Vagina (tissue), 2 donors: ENCODE measurements around the gene RNF141.

Source experiments
- POLR2A ChIP-seq, 2 donors: fragments of 450-650 bp; IDR thresholded peaks; one replicate each; pipeline ENCODE4 v1.6.1; 2017; ENCODE audit warnings: antibody characterized with exemption in 2 of 2, mild to moderate bottlenecking in 2 of 2, moderate library complexity in 2 of 2
- POLR2AphosphoS5 ChIP-seq, 2 donors: sonication (generic); formaldehyde crosslinking; IDR thresholded peaks; one replicate each; pipeline ENCODE4 v1.9.0; 2017; ENCODE audit warnings: antibody characterized with exemption in 2 of 2, mild to moderate bottlenecking in 2 of 2, low read depth in 1 of 2; ENCODE audit not compliant: insufficient read depth in 1 of 2
- TF ChIP-seq, protein P1 (sequence below), 3 experiments: fragments of 450-650 bp in 2 of 3; fragments of 200-600 bp in 1 of 3; sonication (generic) in 1 of 3; IDR thresholded peaks; one replicate each; pipeline ENCODE4 v1.5.1; 2017 to 2019; ENCODE audit warnings: antibody characterized with exemption in 3 of 3, mild to moderate bottlenecking in 2 of 3, moderate library complexity in 2 of 3

DNA sequence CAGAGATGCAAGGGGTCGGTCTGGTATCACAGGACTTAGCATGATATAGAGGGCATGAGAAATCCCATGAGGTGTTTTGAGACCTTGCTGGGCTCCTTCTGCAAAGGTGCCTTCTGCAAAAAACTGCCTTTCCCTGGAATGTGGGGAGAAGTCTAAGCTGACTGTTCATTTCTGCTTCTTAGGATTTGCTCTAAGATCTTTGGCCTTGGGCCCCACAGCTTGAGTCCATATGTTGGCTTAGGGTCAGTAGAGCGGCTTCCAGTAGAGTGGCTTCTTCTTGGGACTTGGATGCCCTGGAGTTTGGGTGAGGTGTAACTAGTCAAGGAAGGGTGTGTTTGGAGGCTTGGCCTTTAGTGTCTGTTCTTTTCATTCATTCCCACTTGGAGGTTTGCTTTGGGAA lies 48.9 kb downstream of the RNF141 start:
- TF ChIP-seq, protein P1, sequence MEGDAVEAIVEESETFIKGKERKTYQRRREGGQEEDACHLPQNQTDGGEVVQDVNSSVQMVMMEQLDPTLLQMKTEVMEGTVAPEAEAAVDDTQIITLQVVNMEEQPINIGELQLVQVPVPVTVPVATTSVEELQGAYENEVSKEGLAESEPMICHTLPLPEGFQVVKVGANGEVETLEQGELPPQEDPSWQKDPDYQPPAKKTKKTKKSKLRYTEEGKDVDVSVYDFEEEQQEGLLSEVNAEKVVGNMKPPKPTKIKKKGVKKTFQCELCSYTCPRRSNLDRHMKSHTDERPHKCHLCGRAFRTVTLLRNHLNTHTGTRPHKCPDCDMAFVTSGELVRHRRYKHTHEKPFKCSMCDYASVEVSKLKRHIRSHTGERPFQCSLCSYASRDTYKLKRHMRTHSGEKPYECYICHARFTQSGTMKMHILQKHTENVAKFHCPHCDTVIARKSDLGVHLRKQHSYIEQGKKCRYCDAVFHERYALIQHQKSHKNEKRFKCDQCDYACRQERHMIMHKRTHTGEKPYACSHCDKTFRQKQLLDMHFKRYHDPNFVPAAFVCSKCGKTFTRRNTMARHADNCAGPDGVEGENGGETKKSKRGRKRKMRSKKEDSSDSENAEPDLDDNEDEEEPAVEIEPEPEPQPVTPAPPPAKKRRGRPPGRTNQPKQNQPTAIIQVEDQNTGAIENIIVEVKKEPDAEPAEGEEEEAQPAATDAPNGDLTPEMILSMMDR (IDR thresholded peaks at IDR 0.05), result no peak
- TF ChIP-seq POLR2A (IDR thresholded peaks at IDR 0.05) (no peak), POLR2AphosphoS5 (IDR thresholded peaks at IDR 0.05; ENCODE audit: insufficient read depth in 1 of 2, low read depth in 1 of 2) (no peak)
